ENCODE data around the gene FLNB.
A peak's percentile ranks its signal among the peaks of the same experiment; 100 is the strongest.

Gene FLNB

GRCh38 chr3:58009749-58010535 lies 1.7 kb downstream of the FLNB start:
- peak; percentile 69 for DNase-seq

GRCh38 chr3:58010562-58010961 lies 2.3 kb downstream of the FLNB start:
- DNase-seq: no peak

GRCh38 chr3:58011580-58011979 lies 3.4 kb downstream of the FLNB start:
- DNase-seq: no peak

GRCh38 chr3:58012302-58012701 lies 4.1 kb downstream of the FLNB start:
- no peak for DNase-seq

- no peak for DNase-seq
Measured at GRCh38 chr3:58013099-58013498, 4.9 kb downstream of the FLNB start.

GRCh38 chr3:58013973-58014649 lies 5.9 kb downstream of the FLNB start:
- DNase-seq: no peak

GRCh38 chr3:58015520-58015915 lies 7.3 kb downstream of the FLNB start:
- DNase-seq: no peak

- DNase-seq: no peak
Measured at GRCh38 chr3:58016710-58017109, 8.5 kb downstream of the FLNB start.

GRCh38 chr3:58018892-58019742 lies 10.9 kb downstream of the FLNB start:
- no peak for DNase-seq

GRCh38 chr3:58020783-58021071 lies 12.5 kb downstream of the FLNB start:
- peak; percentile 31 for DNase-seq

GRCh38 chr3:58021072-58021959 lies 13.1 kb downstream of the FLNB start:
- DNase-seq: peak; percentile 87

GRCh38 chr3:58021962-58022361 lies 13.7 kb downstream of the FLNB start:
- DNase-seq: no peak

- no peak for DNase-seq
Measured at GRCh38 chr3:58022490-58022889, 14.3 kb downstream of the FLNB start.

GRCh38 chr3:58023531-58023930 lies 15.3 kb downstream of the FLNB start:
- DNase-seq: no peak

GRCh38 chr3:58025406-58025805 lies 17.2 kb downstream of the FLNB start:
- peak; percentile 22 for DNase-seq

GRCh38 chr3:58025837-58026569 lies 17.8 kb downstream of the FLNB start:
- peak; percentile 89 for DNase-seq

- DNase-seq: no peak
Measured at GRCh38 chr3:58026598-58026997, 18.4 kb downstream of the FLNB start.

- DNase-seq: no peak
Measured at GRCh38 chr3:58027704-58028317, 19.6 kb downstream of the FLNB start.

- DNase-seq: no peak
Measured at GRCh38 chr3:58028902-58029301, 20.7 kb downstream of the FLNB start.

- peak; percentile 31 for DNase-seq
Measured at GRCh38 chr3:58029842-58030584, 21.8 kb downstream of the FLNB start.

- no peak for DNase-seq
Measured at GRCh38 chr3:58032186-58032585, 24.0 kb downstream of the FLNB start.
